Parathyroid adenoma (tissue), 2 donors: ENCODE data around the gene EXOG.

Experiments
- H2AFZ ChIP-seq: fragments of 300-600 bp; sonication (generic); one replicate; pipeline ENCODE4 v1.7.0; 2017; ENCODE audit warnings: antibody characterized with exemption, mild to moderate bottlenecking
- H3K27ac ChIP-seq: fragments of 300-600 bp; sonication (generic); one replicate; pipeline ENCODE4 v1.7.0; 2017
- H3K27me3 ChIP-seq: fragments of 300-600 bp; sonication (generic); one replicate; pipeline ENCODE4 v1.7.0; 2017; ENCODE audit warnings: low read length; ENCODE audit not compliant: control insufficient read depth, insufficient read depth
- H3K36me3 ChIP-seq: fragments of 300-600 bp; sonication (generic); one replicate; pipeline ENCODE4 v1.7.0; 2017; ENCODE audit warnings: low read length; ENCODE audit not compliant: control insufficient read depth, insufficient read depth
- H3K4me1 ChIP-seq: fragments of 300-600 bp; sonication (generic); one replicate; pipeline ENCODE4 v1.7.0; 2017; ENCODE audit warnings: control low read depth
- H3K4me2 ChIP-seq: fragments of 300-600 bp; sonication (generic); one replicate; pipeline ENCODE4 v1.7.0; 2017; ENCODE audit warnings: low read length
- H3K4me3 ChIP-seq: fragments of 300-600 bp; sonication (generic); one replicate; pipeline ENCODE4 v1.7.0; 2017; ENCODE audit warnings: low read depth, low read length
- H3K79me2 ChIP-seq: fragments of 300-600 bp; sonication (generic); one replicate; pipeline ENCODE4 v1.7.0; 2017; ENCODE audit warnings: control low read depth
- H3K9ac ChIP-seq: fragments of 300-600 bp; sonication (generic); one replicate; pipeline ENCODE4 v1.7.0; 2017; ENCODE audit warnings: mild to moderate bottlenecking
- H3K9me3 ChIP-seq: fragments of 300-600 bp; sonication (generic); one replicate; pipeline ENCODE4 v1.7.0; 2017; ENCODE audit warnings: low read length; ENCODE audit not compliant: control insufficient read depth
- TF ChIP-seq, protein P1 (sequence below): fragments of 300-600 bp; sonication (generic); IDR thresholded peaks from one replicate; pipeline ENCODE4 v1.7.0; 2017; ENCODE audit warnings: antibody characterized with exemption, mild to moderate bottlenecking
- donor health status: primary hyperparathyroidism.

Gene EXOG

GRCh38 chr3:38515367-38515766, 19.2 kb downstream of the EXOG start:
- no peaks in the 10 kb centered on the region for H3K4me1 ChIP-seq
- no peaks in the 10 kb centered on the region for H3K27me3 ChIP-seq
- no peak overlapping the region for H3K27ac ChIP-seq
- no peak overlapping the region for H3K9ac ChIP-seq
- TF ChIP-seq, protein P1, sequence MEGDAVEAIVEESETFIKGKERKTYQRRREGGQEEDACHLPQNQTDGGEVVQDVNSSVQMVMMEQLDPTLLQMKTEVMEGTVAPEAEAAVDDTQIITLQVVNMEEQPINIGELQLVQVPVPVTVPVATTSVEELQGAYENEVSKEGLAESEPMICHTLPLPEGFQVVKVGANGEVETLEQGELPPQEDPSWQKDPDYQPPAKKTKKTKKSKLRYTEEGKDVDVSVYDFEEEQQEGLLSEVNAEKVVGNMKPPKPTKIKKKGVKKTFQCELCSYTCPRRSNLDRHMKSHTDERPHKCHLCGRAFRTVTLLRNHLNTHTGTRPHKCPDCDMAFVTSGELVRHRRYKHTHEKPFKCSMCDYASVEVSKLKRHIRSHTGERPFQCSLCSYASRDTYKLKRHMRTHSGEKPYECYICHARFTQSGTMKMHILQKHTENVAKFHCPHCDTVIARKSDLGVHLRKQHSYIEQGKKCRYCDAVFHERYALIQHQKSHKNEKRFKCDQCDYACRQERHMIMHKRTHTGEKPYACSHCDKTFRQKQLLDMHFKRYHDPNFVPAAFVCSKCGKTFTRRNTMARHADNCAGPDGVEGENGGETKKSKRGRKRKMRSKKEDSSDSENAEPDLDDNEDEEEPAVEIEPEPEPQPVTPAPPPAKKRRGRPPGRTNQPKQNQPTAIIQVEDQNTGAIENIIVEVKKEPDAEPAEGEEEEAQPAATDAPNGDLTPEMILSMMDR = no peak
- no peak overlapping the region for H2AFZ ChIP-seq
- no peaks in the 10 kb centered on the region for H3K79me2 ChIP-seq
- no peak overlapping the region for H3K4me2 ChIP-seq
- no peaks in the 10 kb centered on the region for H3K9me3 ChIP-seq
- no peak overlapping the region for H3K4me3 ChIP-seq
- no peaks in the 10 kb centered on the region for H3K36me3 ChIP-seq

GRCh38 chr3:38516669-38517068, 20.5 kb downstream of the EXOG start:
- H3K27ac ChIP-seq = no peak overlapping the region
- TF ChIP-seq, protein P1 = no peak
- H3K4me3 ChIP-seq = no peak overlapping the region
- no peaks in the 10 kb centered on the region for H3K9me3 ChIP-seq
- H3K4me2 ChIP-seq = no peak overlapping the region
- H3K4me1 ChIP-seq = no peaks in the 10 kb centered on the region
- H3K9ac ChIP-seq = no peak overlapping the region
- H3K27me3 ChIP-seq = no peaks in the 10 kb centered on the region
- H3K36me3 ChIP-seq = no peaks in the 10 kb centered on the region
- H2AFZ ChIP-seq = no peak overlapping the region
- no peaks in the 10 kb centered on the region for H3K79me2 ChIP-seq

- no peaks in the 10 kb centered on the region for H3K27me3 ChIP-seq
- H3K4me1 ChIP-seq = no peaks in the 10 kb centered on the region
- H3K4me3 ChIP-seq = no peak overlapping the region
- H3K36me3 ChIP-seq = no peaks in the 10 kb centered on the region
- H3K4me2 ChIP-seq = no peak overlapping the region
- TF ChIP-seq, protein P1 = no peak
- no peaks in the 10 kb centered on the region for H3K79me2 ChIP-seq
- H3K9ac ChIP-seq = no peak overlapping the region
- no peak overlapping the region for H2AFZ ChIP-seq
- H3K27ac ChIP-seq = no peak overlapping the region
- no peaks in the 10 kb centered on the region for H3K9me3 ChIP-seq
Observed at GRCh38 chr3:38519000-38519399, 22.9 kb downstream of the EXOG start.

DNA sequence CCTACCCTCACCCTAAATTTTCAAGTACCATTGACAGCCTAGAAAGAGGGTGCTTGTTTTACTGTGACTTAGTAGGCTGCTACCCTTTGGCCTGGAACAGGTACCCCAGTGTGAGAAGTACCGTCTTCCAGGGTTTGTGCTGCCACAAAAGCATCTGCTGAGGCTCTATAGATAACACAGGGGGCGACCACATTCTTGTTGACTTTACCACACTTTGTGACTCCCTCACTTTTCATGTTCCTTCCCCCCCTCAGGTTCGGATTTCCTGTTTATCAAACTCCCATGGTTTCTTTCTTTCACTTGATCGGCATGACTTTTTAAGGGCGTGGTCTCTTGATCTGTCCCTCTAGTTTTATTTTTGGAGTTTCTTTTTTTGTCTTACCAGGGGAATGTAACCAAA, 23.5 kb downstream of the EXOG start:
- Histone ChIP-seq H2AFZ (no peak overlapping the region), H3K27me3 (no peaks in the 10 kb centered on the region), H3K9me3 (no peaks in the 10 kb centered on the region), H3K36me3 (no peaks in the 10 kb centered on the region), H3K27ac (no peak overlapping the region), H3K4me1 (no peaks in the 10 kb centered on the region), H3K4me3 (no peak overlapping the region), H3K79me2 (no peaks in the 10 kb centered on the region), H3K9ac (no peak overlapping the region), H3K4me2 (no peak overlapping the region)
- TF ChIP-seq, protein P1 = no peak

GRCh38 chr3:38521391-38521987, 25.3 kb downstream of the EXOG start:
- Histone ChIP-seq H3K9me3 (no peaks in the 10 kb centered on the region), H3K36me3 (no peaks in the 10 kb centered on the region), H3K4me2 (no peak overlapping the region), H3K4me3 (no peak overlapping the region), H2AFZ (no peak overlapping the region), H3K79me2 (no peaks in the 10 kb centered on the region), H3K27me3 (no peaks in the 10 kb centered on the region), H3K4me1 (no peaks in the 10 kb centered on the region), H3K9ac (no peak overlapping the region), H3K27ac (no peak overlapping the region)
- TF ChIP-seq, protein P1 = peak; percentile 93
